Testis (tissue), 2 donors: ENCODE results near the gene HS1BP3.

Experiments
- POLR2A ChIP-seq: fragments of 450-650 bp; IDR thresholded peaks from one replicate; pipeline ENCODE4 v1.6.1; 2017; ENCODE audit warnings: antibody characterized with exemption, mild to moderate bottlenecking, moderate library complexity
- TF ChIP-seq, protein P1 (sequence below), 3 experiments: fragments of 450-650 bp in 2 of 3; fragments of 200-600 bp in 1 of 3; sonication (generic) in 1 of 3; IDR thresholded peaks; one replicate each; pipeline ENCODE4 v1.5.1; 2016 to 2019; ENCODE audit warnings: antibody characterized with exemption in 3 of 3, mild to moderate bottlenecking in 2 of 3, moderate library complexity in 1 of 3

DNA sequence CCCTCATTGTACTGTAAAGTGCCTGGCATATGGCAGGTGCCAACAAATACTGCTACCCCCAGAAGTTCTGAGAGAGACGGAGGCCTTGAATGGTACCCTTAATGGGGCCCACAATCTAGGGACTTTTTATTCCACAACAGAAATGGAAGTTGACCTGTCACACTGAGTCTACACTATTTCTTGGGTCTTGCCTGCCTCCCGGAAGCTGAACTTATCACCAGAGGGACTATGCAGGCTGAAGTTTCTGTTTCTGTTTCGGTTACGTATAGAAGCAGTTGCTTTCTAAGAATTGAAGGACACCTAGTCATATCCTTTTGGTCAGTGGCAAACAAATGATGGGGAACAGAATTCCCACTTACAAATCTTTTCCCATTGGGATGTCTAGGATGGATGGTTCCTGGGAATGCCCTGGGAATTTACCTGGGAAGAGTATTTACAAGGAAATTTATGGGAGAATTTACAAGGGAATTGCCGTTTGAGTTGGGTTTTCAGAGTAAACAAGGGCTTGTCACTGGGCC lies 74.2 kb downstream of the HS1BP3 start:
- no peak for TF ChIP-seq POLR2A
- TF ChIP-seq, protein P1, sequence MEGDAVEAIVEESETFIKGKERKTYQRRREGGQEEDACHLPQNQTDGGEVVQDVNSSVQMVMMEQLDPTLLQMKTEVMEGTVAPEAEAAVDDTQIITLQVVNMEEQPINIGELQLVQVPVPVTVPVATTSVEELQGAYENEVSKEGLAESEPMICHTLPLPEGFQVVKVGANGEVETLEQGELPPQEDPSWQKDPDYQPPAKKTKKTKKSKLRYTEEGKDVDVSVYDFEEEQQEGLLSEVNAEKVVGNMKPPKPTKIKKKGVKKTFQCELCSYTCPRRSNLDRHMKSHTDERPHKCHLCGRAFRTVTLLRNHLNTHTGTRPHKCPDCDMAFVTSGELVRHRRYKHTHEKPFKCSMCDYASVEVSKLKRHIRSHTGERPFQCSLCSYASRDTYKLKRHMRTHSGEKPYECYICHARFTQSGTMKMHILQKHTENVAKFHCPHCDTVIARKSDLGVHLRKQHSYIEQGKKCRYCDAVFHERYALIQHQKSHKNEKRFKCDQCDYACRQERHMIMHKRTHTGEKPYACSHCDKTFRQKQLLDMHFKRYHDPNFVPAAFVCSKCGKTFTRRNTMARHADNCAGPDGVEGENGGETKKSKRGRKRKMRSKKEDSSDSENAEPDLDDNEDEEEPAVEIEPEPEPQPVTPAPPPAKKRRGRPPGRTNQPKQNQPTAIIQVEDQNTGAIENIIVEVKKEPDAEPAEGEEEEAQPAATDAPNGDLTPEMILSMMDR (IDR thresholded peaks at IDR 0.05): no peak
